ENCODE results near the gene COG5.

The COG5 gene

GRCh38 chr7:107580716-107581383 lies 17.1 kb upstream of the COG5 start:
- Histone ChIP-seq H3K36me3 (ENCODE audit: low read depth) (peaks cover 58% of the 10 kb centered on the region), H3K4me3 (ENCODE audit: severe bottlenecking) (peak overlapping the region; percentile 85), H3K9me3 (ENCODE audit: severe bottlenecking) (no peaks in the 10 kb centered on the region), H3K27me3 (ENCODE audit: insufficient read depth, poor library complexity, severe bottlenecking) (no peaks in the 10 kb centered on the region), H3K4me1 (ENCODE audit: insufficient read depth, poor library complexity, severe bottlenecking) (peaks cover 14% of the 10 kb centered on the region), H3K27ac (ENCODE audit: poor library complexity, severe bottlenecking) (peak overlapping the region; percentile 59)
- peak; percentile 26 for TF ChIP-seq CTCF (IDR thresholded peaks at IDR 0.05; ENCODE audit: poor library complexity, severe bottlenecking)
- no peak for DNase-seq (ENCODE audit: low spot score)
- ATAC-seq (ENCODE audit: low read depth) = no peak

- Histone ChIP-seq H3K36me3 (ENCODE audit: low read depth) (peaks cover 56% of the 10 kb centered on the region), H3K27me3 (ENCODE audit: insufficient read depth, poor library complexity, severe bottlenecking) (no peaks in the 10 kb centered on the region), H3K4me3 (ENCODE audit: severe bottlenecking) (peak within 1 kb of the TSS; percentile 85), H3K27ac (ENCODE audit: poor library complexity, severe bottlenecking) (peak within 1 kb of the TSS; percentile 59), H3K4me1 (ENCODE audit: insufficient read depth, poor library complexity, severe bottlenecking) (peaks cover 14% of the 10 kb centered on the region), H3K9me3 (ENCODE audit: severe bottlenecking) (no peaks in the 10 kb centered on the region)
- DNase-seq (ENCODE audit: low spot score) (peak; percentile 61), ATAC-seq (ENCODE audit: low read depth) (peak; percentile 86)
- TF ChIP-seq CTCF (IDR thresholded peaks at IDR 0.05; ENCODE audit: poor library complexity, severe bottlenecking) = peak; percentile 47
Measured at GRCh38 chr7:107579885-107580715, 16.4 kb upstream of the COG5 start, which contains the start of gene BCAP29. TSS of gene BCAP29 (plus strand) at chr7:107580246. CDS start at chr7:107580773, 527 bp downstream.

- peak; percentile 38 for ATAC-seq (ENCODE audit: low read depth)
- H3K9me3 ChIP-seq (ENCODE audit: severe bottlenecking) = no peaks in the 10 kb centered on the region
- H3K27ac ChIP-seq (ENCODE audit: poor library complexity, severe bottlenecking) = peak overlapping the region; percentile 59
- H3K36me3 ChIP-seq (ENCODE audit: low read depth) = peaks cover 56% of the 10 kb centered on the region
- DNase-seq (ENCODE audit: low spot score) = no peak
- TF ChIP-seq CTCF (IDR thresholded peaks at IDR 0.05; ENCODE audit: poor library complexity, severe bottlenecking) = no peak
- no peaks in the 10 kb centered on the region for H3K27me3 ChIP-seq (ENCODE audit: insufficient read depth, poor library complexity, severe bottlenecking)
- H3K4me3 ChIP-seq (ENCODE audit: severe bottlenecking) = peak overlapping the region; percentile 85
- H3K4me1 ChIP-seq (ENCODE audit: insufficient read depth, poor library complexity, severe bottlenecking) = peaks cover 14% of the 10 kb centered on the region
Measured at GRCh38 chr7:107579554-107579884, 15.8 kb upstream of the COG5 start.

GRCh38 chr7:107573537-107573936 lies 9.8 kb upstream of the COG5 start:
- no peaks in the 10 kb centered on the region for H3K4me1 ChIP-seq (ENCODE audit: insufficient read depth, poor library complexity, severe bottlenecking)
- TF ChIP-seq CTCF (IDR thresholded peaks at IDR 0.05; ENCODE audit: poor library complexity, severe bottlenecking) = no peak
- no peak overlapping the region for H3K27ac ChIP-seq (ENCODE audit: poor library complexity, severe bottlenecking)
- ATAC-seq (ENCODE audit: low read depth) = no peak
- no peaks in the 10 kb centered on the region for H3K27me3 ChIP-seq (ENCODE audit: insufficient read depth, poor library complexity, severe bottlenecking)
- H3K36me3 ChIP-seq (ENCODE audit: low read depth) = peaks cover 78% of the 10 kb centered on the region
- H3K9me3 ChIP-seq (ENCODE audit: severe bottlenecking) = no peaks in the 10 kb centered on the region
- DNase-seq (ENCODE audit: low spot score) = no peak
- no peak overlapping the region for H3K4me3 ChIP-seq (ENCODE audit: severe bottlenecking)
